HG02970 (cell line): ENCODE data around the gene LAMA5.

Source experiments
- ATAC-seq: cut with Tn5 transposase; IDR thresholded peaks from one replicate; pipeline ENCODE4 v1.9.1; 2021; ENCODE audit warnings: mild to moderate bottlenecking, moderate library complexity, moderate number of reproducible peaks; ENCODE audit not compliant: unreplicated experiment, low FRiP score

LAMA5 gene

DNA sequence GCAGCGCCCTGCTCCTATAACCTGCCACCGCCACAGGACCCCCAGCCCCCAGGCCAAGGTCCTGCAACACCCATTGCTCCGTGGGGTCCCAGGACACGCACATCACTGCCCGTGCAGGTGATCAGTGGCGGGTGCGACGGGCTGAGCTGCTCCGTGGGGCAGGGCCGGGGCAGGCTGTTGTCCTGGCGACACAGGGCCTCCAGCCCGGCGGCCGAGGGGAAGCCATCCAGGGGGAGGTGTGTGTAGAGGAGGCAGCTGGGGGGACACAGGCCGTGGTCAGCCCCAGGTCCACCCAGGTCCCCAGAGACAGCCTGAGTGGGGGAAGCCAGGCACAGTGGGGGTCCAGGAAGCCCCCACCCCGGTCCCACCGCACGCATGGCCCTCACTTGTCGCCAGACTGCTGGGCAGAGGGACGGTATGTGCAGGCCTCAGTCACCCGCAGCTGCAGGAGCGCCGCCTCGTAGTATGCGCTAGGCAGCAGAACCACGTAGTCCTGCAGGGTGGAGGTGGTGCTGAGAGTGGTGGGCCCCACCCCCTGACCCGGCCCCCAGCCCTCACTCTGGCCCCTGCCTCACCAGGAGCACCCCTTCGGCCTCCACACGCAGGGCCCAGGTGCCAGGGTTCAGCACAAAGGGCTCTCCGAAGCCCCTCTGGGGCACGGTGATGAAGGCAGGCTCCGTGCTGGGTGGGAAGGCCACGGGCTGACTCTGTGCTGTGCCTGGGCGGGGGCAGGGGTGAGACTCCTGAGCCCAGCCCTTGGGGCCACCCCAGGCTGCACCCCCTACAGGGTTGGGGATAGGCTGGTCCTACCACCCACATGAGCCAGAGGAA, 33.9 kb downstream of the LAMA5 start:
- no peak for ATAC-seq

DNA sequence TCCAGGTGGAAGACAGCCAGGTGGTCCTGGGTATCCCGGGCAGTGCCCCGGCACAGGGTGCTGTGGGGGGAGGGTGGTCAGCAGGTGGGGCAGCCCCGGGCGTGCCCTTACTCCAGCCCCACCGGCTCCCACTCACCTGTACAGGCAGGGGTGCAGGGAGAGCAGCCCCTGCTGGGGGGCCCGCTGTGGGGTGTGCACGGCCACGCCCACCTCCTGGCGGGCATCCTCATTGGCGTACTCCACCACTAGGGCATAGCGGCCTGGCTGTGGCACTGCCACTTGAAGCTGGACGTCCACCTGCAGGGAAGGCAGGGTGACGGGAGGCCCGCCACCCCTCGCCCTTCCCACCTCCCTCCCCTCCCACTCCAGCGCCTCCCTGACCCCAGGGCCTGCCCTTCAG, 34.7 kb downstream of the LAMA5 start:
- ATAC-seq, result no peak

DNA sequence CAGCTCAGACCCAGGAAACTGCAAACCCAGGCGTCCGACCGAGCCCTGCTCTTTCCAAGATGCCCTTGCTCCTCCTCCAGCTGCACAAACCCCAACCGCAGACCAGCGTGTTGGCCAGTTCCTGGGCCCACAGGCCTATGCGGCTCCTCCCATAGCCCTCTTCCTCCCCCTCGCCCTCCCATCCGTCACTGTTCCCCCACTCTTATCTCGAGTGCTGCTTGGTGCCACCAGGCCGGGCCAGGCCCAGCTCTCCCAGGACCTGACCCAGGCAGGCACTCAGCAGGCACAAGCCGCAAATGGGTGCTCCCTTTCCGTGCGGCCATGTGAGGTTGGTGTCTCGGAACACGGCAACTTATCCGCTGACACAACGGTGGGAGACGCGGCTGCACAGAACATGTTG, 35.8 kb downstream of the LAMA5 start:
- ATAC-seq, result no peak

DNA sequence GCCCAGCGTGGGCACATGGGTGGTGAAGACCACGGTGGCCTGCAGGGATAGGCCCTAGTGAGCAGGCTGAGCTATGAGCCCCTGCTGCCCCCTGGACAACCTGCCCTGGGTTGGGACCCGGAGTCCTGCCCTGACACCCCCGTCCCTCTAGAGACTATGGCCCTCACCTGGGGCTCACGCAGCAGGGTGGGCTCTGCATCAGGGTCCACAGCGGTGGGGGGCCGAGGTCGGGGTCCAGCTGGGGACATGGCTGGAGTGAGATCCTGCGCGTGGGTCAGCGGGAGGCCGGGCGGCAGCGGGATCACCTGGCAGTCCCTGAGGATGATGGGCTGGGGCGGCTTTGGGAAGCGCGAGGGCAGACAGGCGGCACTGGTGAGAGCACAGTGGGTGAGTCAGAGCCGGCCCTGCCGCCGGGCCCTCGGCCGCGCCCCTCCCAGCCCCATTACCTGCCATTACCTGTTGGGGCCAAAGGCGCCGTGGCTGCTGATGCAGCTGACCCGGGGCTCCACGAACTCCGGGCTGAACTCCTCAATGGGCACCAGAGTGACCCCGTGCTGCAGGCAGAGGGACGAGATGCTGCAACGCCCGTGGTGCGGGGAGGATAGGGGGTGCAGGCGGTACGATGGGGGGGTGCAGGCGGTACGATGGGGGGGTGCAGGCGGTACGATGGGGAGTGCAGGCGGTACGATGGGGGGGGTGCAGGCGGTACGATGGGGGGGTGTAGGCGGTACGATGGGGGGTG, 36.4 kb downstream of the LAMA5 start:
- no peak for ATAC-seq

DNA sequence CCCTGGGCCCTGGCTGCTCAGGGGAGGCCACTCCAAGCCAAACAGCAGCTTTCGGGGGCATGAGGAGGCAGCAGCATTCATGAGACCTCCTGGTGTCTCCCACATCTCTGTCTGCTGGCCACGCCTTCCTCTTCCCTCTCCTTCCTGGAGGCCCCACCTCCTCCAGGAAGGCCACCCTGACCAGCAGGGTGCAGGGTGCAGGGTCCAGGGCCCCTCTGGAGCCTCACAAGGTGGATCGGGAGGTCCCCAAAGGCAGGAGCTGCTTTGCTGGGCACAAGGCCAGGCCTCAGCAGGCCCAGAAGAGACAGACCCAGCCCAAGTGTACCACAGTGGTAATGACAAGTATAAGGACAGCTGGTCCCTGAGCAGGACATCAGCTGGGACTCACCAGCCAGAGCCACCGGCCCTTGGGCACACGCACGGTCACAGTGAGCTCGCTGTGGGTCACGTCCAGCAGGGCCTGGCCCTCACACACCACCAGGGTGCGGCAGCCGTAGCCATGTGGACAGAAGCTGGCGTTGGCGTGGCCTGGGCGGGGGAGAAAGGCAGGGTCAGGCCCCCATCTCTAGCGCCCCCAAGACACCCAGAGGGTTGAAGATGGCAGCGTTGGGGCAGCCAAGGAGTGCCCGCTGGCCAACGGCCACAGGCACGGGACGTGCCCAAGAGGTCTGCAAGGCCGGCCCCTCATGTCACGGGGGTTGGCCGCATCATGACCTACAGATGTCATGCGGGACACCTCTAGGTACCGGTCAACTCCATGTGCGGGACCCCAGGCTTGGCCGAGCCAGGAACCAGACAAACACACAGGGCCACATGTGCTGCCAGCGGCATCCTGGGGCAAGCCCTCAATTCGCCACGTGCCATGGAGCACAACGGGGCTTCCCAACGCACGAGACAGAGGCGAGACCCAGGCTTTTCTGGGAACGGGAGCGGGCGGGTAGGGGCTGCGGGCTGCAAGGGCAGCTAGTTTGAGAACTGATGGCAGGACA, 37.4 kb downstream of the LAMA5 start:
- ATAC-seq, result no peak

DNA sequence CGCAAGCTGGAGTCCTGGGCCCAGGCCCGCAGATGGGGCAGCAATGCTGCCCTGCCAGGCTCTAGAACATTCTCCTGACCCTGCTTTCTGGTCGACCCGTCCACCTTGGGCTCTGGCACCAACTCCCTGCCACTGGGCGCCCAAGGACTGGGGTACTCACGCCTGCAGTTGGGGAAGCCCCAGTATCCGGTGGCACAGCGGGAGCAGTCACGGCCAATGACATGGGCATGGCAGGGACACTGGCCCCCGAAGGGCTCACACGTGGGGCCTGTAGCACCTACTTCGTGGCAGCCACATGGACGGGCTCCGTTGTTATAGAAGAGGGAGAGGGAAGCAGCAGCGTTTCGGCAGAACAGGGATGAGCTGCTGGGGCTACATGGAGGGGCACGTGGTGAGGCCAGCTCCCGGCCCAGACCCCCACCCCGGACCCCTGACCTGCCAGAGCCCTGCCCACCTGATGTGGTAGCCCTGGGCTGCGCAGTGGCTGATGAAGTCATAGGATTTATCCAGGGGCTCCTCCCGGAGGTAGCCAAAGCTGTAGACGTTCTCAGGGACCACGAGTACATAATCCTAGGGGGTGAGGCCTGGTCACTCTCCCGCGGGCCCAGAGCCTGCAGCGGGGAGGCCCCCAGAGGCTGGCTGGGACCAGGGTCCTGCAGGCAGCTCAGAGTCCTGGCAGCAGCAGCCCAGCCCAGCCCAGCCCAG, 38.3 kb downstream of the LAMA5 start:
- no peak for ATAC-seq

DNA sequence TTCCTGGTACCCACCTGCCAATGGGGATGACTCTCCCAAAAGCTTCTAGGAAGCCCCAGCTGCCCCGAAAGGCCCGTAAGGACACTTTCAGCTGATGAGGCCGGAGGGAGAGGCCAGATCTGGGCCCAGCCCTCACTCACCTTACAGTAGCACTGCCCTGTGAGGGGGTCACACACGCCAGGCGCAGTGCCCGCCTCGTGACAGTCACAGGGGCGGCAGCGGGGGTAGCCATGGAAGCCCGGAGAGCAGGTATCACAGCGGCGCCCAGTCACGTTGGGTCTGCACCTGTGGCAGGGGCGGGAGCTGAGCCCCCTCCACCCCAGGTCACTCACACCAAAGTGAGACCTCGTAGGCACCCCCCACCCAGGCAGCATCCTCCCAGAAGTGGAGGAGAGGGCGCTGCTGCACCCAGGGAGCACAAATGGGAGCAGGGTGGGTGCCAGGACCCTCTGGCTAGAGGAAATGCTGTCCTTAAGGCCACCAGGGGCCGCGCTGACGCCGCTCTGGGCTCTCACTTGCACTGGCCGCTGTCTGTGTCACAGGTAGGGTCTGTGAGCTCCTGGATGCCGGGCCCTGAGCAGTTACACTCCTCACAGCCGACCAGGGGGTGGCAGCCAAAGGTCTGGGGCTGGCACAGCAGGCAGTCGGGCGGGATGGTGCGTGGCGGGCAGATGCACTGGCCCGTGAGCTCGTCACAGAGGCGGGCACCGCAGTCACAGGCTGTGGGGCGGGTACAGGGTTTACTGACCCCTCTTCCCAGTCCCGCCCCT, 39.2 kb downstream of the LAMA5 start:
- ATAC-seq, result no peak

DNA sequence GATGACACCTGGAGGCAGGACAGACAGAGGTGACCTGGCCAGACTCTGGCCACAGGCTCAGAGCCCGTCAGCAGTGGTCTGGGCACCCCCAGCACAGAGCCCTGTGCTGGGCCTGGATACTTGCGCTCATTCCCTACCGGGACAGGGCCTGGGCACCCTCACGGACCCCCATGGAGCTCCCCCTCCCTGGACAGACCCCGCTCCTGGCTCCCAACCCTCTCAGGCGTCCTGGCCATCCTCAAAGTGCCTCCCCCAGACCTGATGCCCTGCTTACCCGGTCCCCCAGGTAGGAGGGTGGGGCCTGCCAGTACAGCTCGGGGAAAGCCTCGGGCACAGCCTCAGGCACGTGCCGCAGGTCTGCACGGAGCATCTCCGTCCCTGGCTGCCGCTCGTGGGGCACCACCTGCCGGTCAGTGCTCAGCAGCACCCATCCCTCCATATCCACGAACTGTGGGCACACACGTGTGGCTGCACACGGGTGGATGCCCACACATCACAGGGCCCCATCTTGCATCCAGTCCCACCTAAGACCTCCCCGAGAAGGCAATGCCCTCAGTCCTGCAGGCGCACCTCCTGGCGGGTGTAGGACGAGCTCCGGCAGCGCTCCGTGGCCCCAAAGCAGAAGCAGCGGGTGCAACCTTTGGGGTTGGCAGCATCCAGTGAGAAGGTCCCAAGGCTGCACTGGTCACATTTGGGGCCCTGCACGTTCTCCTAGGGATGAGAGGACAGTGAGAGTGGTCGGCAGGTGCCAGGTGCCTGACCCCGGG, 40.0 kb downstream of the LAMA5 start:
- ATAC-seq, result no peak

DNA sequence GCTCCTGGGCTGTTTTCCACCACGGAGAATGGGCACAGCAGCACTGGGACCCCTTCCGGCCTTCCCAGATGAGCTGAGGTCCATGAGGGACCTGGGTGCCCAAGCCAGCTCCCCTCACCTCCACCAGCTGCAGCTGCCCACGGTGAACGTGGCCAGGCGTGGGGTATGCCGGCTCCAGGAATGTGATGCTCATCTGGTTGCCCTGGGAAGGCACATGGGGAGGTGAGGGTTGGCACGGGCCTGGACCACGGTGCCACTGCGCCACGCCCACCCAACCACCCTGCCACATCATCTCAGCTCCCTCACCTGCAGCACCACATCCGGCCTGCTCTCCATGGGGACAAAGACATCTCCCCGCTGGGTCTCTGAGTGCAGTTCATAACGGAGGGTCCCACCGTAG, 40.6 kb downstream of the LAMA5 start:
- ATAC-seq, result no peak

DNA sequence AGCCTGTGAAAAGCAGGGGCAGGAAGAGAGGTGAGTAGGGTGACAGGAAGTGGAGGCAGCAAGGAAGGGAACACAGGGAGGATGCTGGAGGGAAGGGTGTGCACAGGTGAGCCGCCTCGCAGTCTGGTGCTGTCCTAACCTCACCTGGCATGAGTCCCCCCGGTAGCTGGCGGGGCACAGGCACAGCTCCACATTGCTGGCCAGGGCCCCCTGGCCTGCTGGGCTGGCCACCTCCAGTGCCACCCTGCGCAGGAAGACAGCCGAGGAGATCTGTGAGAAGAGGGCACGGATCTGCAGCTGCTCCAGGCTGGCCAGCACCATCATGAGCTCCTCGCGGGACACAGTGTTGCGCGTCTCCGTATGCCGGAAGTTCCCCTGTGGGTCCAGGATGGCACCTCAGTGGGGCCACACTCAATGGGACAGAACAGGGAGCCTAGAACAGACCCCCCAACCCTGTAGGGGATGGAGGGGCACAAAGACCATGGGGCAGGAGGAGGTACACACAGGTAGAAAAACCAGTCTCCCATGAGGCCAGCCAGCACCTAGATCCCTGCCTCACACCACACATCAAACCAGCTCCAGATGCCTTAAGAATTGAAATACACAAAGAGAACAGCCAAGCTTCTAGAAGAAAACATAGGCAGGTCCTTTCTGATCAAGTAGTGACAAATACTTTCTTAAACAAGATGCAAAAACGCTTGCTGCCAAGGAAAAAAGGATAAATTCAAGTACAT, 41.8 kb downstream of the LAMA5 start:
- ATAC-seq, result no peak

DNA sequence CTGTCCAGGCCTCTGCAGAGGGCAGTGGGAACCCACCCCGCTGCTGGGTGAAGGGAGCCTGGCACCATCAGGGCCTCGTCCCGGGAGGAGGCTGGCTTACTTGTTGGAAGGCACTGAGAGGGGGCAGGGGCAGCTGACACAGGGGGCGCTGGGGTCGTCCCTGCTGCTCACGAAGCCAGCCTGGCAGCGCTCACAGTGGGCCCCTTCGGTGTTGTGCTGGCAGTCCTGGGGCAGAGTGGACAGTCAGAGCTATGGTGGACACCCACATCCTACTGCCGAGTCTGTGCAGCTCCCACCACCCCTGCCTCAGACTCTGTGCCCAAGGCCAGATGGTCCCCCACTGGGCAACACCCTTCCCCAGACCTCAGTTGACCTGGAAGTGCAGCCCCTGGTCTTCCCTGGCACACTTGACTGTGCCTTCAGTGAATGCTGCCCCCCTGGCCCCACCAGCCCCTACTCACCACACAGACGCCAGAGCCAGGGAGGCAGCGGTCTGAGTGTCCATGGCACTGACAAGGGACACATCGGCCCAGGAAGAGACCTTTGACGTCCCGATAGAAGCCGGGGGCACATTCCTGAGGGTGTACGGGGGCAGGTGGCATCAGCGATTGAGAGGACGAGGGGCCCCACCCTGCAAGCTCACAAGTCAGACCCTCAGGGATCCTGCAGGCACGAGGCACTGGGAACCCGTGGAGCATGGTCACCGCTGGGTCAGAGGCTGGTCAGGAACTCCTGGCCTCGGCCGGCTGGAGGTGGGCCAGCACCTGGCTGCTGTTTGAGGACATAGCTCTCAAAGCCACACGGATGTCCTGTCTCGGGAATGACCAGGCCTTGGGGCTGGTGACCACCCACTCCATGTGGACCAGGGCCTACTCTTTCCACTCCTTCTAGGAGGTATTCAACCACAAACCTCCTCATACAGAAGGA, 42.9 kb downstream of the LAMA5 start:
- no peak for ATAC-seq

DNA sequence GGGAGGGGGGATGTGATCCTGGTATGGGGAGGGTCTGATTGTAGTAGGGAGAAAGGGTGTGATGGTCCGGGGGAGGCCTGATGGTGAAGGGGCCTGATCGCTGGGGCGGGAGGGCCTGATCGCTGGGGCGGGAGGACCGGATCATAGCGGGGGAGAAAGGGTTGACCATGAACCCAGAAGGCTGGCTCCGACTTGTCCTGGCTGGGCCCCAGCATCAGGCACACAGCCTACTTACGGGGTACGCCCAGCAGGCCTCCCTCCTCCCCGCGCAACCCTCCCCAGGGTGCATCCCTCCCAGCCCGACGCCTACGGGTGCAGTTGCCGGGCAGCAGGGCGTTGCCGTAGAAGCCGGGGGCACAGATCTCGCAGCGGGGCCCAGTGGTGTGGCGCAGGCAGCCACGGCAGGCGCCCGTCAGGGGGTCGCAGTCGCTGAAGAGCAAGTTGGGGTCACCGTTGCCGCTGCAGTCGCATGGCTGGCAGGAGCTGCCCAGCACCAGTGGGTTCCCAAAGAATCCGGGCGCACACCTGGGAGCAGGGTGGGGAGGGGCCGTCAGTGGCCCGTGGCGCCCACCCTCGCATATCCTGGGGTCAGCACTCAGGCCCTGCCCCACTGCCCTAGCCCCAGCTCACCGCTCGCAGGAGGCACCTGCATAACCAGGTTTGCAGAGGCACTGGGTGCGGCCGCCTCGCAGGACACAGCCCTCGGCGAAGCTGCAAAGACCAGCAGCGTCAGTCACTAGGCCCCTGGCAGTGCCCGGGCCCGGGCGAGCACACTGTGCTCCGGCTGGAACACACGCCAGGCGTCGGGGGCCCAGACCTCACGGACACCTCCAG, 43.7 kb downstream of the LAMA5 start:
- no peak for ATAC-seq

DNA sequence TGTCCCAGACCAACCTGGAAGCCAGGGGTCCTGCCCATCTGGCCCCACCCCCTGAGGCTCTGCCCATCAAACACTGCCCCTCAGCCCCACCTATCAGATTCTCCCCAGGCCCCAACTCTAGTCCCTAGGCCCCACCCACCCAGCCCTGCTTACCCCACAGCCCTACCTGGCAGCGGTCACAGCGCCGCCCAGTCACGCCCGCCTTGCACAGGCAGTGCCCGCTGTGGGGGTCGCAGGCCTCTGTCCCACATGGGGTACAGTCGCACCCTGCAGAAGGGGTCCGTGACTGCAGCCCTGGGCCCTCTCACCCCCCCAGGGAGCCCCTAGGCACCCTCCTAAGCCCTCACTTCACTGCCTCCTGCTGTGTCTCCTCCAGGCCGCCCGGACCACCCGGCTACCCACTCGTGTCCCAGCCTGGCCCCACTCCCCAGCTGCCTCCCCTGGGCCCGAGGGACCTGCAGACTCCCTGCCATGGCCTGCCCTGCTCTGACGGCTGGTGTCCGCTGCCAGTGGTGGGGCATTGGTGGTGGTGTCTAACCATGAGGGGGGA, 44.5 kb downstream of the LAMA5 start:
- no peak for ATAC-seq

DNA sequence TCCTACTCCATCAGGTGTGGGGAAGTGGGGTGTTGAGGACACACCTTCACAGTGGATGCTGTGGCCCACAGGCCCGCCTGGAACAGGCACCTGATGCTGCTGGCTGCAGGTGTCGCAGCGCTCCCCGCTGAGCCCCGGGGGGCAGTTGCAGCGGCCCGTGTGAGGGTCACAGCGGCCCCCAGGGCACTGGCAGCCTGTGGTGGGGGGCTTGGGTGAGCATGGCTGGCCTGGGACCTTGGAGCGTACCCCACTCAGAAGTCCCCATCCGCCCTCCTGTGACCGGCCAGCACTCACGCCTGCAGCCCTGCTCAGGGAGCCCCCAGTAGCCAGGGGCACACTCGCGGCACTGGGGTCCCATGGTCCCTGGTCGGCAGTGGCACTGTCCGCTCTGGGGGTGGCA, 45.1 kb downstream of the LAMA5 start:
- no peak for ATAC-seq

DNA sequence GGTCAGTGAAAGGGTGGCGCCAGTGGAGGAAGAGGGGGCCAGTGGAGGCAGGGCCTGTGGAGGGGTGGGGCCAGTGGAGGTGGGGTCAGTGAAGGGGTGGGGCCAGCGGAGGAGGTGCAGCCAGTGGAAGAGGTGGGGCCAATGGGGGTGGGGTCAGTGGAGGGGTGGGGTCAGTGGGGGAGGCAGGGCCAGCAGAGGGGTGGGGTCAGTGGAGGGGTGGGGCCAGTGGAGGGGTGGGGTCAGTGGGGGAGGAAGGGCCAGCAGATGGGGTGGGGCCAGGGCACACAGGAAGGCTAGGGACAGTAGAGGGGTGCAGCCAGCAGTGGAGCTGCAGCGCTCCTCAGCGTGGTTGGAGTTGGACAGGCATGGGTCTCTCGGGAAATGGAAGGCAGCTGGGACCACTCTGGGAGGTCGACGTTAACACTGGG, 45.6 kb downstream of the LAMA5 start:
- no peak for ATAC-seq
